ENCODE results near the gene CCND1.
"Not testable (repeated sequence)": the region's sequence is repeated elsewhere in the genome, so short reads cannot be mapped to it uniquely, and the experiment has no call there.

CCND1 gene

DNA sequence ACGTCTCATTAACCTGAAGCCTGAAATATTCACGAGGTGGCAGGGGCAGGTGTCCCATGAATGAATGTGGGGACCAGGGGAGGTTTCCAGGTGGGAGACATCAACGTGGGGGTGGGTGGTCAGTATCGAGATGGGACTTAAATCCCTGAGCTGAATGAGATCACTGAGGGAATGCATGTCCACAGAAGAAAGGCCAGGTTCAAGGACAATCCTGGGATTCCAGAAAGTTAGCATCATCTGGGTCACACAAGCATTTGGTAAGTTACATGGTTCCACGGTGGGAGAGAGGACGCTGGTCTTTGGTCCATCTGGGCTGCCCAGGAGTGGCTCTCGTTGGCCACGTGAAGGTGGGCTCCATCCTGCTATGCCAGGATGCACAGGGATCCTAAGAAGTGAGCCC, 22.7 kb upstream of the CCND1 start:
- DNase-seq, result no peak

DNA sequence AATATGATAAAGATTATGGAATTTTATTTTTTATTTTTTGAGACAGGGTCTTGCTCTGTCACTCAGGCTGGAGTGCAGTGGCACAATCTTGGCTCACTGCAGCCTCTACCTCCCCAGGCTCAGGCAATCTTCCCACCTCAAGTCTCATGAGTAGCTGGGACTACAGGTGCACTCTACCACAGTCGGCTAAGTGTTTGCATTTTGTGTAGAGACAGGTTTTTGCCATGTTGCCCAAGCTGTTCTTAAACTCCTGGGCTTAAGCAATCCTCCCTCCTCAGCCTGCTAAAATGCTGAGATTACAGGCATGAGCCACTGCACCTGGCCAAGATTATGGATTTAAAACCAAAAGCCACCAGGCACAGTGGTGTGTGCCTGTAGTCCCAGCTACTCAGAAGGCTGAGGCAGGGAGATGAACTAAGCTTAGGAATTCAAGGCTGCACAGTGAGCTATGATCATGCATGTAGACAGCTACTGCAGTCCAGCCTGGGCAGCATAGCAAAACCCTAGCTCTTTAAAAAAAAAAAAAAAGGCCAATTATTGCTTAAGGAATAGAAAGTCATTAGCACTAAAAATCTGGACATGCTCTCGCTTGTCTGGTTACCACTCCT, 20.2 kb upstream of the CCND1 start:
- no peak for DNase-seq

DNA sequence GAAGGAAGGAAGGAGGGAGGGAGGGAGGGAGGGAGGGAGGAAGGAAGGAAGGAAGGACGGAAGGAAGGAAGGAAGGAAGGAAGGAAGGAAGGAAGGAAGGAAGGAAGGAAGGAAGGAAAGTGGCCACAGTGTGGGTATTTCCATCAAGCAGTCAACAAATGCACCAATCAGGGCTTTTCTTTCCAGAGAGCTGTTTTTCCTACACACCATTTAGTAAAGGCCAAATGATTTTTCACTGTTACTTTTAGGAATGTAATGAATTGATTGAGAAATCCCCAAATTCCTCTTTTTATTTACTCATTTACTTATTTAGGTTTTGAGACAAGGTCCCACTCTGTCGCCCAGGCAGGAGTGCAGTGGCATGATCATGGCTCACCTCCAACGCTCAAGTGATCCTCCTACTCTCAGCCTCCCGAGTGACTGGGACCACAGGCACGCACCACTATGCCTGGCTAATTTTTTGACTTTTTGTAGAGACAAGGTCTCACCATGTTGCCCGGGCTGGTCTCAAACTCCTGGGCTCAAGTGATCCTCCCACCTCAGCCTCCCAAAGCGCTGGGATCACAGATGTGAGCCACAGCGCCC, 18.8 kb upstream of the CCND1 start:
- DNase-seq, result not testable (repeated sequence)

DNA sequence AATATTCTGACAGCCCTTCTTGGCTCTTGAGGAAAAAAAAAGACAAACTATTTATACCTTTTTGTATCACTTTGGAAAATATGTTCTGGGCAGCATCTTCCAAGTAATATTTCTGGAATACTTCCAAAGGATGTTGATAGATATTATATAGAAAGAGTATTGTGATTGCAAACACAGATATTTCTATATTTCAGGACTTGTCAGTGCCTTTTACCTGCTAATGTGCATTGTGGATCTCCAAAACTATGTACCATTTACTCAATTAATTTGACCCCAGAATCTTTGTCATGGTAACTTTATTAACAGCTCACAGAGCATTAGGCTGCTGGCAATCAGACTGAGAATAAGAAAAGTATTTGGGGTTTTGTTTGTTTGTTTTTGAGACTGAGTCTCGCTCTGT, 16.7 kb upstream of the CCND1 start:
- no peak for DNase-seq

DNA sequence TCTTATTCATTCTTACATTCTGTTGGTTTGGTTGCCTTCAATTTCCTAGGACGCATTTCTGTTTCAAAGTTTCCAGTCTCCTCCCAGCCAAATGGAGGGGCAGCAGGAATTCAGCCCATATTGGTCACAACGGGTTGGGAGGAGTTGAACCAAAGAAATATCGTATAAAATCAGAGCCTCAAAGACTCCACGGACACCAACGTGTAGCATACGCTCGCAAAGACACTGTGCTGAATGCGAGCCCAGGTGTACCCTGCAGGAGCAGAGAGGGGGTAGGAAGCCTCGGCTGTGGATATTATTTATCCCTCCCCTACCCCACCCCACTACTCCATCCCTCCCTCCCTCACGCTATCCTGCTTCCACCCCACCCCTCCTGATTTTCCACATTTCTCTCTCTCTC, 15.5 kb upstream of the CCND1 start:
- DNase-seq, result no peak

DNA sequence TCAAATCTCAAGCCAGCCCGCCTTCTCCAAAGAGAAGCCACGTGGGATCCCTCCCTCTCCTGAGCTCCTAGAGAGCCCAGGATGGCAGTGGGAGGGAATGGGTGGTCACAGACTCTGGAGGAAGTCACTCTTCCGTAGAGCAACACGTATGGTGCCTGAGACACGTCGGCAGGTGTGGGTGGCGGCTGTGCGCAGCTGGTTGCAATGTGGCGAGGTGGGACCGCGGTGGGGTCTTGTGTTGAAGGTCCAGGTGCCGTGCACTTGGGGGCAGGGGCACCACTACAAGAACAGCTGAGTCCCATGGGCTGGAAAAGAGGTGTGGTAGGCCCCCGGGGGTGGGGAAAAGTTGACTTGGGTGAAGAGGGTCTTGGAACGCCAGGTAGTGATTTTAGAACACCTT, 13.4 kb upstream of the CCND1 start:
- DNase-seq, result no peak

DNA sequence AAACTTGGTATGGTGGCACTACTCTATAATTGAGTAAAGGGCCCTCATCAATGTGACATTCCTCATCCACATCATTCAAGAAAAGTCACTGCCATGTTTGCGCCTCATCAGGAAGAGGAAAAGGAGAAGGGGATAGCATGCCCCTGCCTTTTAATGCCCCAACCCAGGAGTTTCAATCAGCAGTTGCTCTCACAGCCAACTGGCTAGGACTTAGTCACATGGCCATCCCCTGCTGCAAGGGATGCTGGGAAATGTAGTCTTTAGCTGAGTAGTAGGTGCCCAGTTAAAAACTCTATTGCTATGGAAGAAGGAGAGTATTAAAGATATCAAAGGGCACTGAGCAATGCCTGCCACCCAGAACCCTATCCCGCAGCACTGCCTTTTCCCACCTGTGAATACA, 10.9 kb upstream of the CCND1 start:
- no peak for DNase-seq

DNA sequence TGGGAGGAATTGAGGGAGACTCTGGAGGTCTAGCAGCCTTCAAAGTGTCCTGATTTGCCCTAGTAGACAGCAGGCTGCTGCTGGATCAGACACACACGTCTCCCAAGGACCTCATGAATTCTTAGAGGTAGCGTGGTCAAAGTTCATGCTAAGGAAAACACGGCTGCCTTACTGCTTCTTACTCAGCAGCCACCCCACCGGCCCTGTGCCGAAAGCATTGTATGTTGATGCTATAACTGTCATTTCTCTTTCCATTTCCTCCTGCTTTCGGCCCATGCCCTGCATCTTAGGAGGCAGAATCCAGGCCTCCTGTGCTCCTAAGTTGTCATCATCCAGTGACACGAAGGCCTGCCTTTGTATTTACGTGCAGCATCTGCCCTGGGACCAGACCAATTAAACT, 10.5 kb upstream of the CCND1 start:
- no peak for DNase-seq

DNA sequence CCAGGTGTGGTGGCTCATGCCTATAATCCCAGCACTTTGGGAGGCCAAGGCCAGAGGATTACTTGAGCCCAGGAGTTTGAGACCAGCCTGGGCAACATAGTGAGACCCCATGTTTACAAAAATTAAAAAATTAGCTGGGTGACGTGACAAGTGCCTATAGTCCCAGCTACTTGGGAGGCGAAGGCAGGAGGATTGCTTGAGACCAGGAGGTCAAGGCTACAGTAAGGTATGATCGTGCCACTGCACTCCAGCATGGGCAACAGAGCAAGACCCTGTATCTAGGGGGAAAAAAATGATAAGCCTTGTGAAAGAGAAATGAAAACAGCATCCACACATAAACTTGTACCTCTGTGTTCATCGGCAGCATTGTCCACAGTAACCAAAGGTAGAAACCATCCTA, 8.1 kb upstream of the CCND1 start:
- DNase-seq, result no peak

DNA sequence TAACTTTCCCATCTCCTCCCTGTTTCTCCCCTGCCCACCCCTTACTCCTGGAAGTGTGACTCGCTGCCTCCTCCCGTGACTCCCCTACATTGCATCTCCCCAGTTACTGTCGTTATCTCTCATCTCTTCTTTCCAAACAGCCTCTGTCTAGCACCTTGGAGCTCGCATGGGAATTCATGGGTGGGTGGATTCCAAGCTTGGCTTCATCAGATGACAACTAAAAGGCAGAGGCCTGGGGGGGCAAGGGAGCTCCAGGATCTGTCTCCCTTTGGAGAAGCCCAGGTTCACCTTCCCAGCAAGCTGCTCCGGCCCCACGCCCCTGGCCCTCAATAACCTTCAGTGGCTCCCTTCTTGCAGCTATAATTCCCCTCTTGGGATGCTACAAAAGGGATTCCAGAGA, 6.9 kb upstream of the CCND1 start:
- DNase-seq, result no peak

DNA sequence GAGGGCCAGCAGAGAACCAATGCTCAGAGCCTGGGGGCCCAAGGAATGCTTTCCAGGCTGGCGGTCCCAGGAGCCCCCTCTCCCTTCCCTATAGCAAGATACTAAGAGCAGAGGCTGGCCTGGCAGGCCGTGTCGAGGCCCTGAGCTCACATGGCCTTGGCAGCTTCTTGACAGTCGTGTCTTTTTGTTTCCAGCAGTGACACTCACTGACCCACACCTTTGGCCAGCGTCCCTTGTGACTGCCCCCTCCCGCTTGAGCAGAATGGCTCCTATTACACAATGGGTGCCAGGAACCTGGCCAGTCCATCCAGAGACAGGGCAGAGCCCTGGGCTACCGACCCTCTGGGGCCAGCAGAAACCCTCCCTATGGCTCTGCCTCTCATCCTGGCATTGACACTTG, 6.4 kb upstream of the CCND1 start:
- no peak for DNase-seq

DNA sequence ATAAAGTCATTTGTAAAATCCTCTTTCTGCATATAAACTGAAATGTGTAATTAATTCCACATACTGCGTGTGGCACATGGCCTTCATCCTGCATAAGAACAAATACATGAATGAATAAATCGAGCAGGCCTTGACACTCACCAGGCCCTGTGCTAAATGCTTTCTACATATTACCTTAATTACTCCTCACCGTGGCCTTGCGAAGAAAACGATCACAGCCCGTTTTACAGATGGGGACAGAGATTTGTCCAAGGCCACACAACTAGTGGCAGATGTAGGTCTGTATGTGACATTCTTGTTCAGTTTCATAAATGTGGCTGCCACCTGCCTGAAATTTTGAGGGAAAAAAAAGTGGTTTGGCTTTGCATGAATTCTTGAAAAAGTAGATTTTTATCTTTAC, 5.8 kb upstream of the CCND1 start:
- DNase-seq, result no peak

DNA sequence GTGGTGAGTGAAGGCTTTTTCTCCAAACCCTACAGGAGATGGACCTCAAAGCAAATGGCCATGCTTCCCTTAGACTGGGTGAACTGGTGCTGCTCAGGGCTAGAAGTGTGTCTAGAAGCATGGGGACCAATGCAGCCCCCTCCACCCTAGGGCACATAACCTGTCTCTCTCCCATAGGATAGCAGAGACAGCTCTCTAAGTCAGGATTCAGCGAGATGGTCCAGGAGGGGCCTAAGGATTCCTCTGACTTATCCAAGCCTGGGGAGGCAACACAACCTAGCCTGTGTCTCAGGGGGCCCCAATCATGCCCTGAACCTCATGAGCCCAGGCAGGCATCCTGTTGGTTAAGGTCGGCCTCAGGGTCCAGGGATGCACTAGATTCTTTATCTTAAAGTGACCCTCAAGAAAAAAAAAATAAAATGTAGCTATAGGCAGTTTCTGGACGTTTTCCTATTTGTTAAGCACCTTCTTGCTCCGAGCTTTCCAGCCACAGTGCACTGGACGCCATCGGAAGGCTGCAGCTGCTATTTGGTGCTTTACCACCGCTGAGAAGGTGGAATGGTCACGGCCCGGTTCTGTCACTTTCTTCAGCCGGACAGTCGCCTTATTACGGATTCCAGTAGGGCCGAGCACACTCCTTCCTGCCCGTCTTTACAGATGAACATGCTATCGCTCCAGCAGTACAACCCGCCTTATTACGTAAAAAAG, 5.0 kb upstream of the CCND1 start:
- no peak for DNase-seq

DNA sequence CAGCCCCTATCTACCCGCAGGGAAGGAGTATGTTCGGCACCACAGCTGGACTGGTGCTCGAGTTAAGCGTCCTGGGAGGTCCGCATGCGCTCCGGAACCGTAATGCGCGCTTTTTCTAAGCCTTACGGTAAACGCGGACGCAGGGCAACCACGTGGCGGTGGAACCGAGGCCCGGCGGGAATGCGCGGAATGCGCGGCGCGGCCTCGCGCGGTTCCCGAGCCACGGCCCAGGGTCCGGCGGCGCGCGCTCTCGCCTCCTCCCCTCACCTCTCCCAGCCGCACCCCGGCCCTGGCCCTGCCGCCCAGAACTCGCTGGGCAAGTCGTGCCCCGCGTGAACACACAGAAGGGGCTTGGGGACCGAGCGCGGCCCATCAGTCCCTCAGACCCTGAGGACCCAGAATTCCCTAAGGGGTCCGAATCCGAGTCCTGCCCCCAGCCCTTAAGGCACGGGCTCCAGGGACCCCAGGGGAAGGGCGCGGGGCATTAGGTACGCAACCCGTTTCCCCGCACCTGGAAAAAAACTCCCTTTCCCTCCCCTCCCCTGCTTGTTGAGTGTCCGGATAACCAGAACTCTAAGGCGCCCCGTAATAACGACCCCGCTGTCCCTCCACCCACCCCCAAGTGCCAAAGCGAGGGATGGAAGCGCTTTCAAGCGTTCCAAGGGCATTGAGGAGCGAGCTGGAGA, 4.3 kb upstream of the CCND1 start:
- DNase-seq, result no peak

DNA sequence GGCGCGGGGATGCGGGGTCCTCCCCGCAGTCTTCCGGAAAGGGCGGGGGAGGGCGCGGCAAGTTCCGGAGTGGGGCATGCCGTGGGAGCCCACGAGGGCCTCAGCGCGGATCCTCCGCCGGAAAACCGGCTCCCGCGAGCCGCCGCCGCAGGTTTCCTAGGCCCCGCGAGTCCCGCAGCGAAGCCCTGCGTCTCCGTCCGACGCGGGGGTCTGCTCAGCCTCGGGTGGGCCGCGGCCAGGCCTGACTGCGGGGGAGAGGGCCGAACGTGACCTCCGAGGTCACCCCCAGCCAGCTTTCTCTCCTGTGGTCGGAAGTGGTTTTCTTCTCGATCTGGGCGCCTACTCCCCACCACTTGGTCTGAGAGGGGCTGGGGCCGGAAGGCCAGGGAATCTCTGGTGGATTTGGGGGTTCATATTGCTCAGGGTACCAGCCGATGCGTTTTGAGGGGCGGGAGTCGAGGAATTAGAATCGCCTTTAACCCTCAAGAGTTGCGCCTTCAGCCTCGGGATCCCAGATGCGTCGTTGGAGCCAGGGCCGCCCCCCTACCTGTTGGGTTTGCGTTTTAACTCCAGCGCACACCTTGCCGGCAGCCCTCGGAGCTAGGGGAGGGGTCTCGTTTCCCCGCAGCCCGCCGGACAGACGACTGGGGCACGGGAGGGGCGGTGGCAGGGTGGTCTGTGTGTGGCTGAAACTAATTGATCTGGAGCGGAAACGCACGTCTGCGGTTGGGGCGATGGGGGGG, 3.6 kb upstream of the CCND1 start:
- DNase-seq, result no peak

DNA sequence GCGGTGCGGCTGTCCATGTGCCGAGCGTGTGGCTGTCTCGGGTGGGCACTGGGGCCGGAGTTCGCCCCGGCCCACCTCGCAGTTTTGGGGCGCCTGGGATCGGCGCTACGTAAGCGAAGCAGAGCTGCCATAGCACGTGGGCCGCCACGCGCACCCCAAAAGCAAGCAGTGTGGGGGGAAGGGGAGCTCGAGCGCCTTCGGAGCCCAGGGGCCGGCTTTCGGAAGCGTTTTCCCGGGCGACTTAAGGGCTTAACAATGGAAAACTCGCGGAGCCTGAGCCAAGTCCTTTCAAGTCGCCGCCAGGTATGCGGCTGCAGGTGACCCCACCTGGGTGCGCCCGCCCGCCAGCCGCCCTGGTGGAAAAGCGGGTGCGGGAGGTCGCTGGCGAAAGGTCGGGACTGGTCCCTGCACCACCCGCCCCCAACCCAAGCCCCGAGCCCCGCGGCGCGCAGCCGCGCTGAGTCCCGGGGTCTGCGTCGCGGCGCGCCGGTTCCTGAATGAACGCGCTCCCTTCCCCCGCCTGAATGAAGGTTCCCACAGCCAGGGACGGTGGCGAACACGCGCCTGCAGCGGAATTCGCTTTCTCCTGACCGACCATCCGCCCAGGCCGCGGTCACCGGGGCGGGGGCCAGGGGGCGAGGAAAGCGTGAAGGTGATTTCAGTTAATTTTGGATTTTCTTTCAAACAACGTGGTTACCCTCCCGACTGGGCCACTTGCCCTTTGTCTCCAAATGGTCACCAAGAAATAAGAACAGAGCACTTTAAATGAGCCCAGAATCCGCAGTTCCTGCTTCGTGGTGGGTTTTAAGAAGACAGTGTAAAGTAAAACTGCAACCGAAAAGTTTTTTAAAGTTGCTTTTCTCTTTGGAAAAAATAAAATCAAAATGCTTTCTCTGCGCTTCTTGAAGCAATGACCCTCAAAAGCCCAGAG, 2.8 kb upstream of the CCND1 start:
- DNase-seq, result no peak

DNA sequence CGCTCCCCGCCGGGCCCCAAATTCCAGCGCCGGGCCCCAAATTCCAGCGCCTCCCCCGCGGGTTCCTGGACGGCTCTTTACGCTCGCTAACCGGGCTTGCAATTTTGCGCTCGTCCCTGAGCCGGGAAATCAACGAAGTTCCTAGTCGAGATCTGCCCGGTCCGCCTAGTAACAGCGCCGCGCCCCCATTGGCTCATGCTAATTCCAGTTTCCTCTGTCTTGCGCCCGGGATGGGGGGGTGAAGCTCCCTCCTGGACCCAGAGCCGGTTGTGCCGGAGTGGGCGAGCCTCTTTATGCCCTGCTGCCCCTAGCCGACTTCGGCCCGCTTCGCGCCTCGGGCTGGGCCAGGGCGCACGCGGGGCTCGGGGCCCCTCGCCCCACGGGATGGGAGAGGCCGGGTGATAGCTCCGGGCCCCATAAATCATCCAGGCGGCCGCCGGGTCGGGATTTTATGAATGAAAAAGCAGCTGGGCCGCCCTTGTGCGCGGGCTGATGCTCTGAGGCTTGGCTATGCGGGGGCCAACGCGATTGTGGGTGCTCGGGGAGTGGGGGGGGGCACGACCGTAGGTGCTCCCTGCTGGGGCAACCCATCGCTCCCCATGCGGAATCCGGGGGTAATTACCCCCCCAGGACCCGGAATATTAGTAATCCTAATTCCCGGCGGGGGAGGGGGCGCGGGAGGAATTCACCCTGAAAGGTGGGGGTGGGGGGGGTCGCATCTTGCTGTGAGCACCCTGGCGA, 1.8 kb upstream of the CCND1 start:
- DNase-seq, result peak; percentile 66

DNA sequence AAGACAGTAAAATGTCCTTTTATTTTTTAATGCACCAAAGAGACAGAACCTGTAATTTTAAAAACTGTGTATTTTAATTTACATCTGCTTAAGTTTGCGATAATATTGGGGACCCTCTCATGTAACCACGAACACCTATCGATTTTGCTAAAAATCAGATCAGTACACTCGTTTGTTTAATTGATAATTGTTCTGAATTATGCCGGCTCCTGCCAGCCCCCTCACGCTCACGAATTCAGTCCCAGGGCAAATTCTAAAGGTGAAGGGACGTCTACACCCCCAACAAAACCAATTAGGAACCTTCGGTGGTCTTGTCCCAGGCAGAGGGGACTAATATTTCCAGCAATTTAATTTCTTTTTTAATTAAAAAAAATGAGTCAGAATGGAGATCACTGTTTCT, 1.1 kb upstream of the CCND1 start:
- DNase-seq, result no peak

DNA sequence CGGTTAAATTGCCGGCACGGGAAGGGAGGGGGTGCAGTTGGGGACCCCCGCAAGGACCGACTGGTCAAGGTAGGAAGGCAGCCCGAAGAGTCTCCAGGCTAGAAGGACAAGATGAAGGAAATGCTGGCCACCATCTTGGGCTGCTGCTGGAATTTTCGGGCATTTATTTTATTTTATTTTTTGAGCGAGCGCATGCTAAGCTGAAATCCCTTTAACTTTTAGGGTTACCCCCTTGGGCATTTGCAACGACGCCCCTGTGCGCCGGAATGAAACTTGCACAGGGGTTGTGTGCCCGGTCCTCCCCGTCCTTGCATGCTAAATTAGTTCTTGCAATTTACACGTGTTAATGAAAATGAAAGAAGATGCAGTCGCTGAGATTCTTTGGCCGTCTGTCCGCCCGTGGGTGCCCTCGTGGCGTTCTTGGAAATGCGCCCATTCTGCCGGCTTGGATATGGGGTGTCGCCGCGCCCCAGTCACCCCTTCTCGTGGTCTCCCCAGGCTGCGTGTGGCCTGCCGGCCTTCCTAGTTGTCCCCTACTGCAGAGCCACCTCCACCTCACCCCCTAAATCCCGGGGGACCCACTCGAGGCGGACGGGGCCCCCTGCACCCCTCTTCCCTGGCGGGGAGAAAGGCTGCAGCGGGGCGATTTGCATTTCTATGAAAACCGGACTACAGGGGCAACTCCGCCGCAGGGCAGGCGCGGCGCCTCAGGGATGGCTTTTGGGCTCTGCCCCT, 529 bp upstream of the CCND1 start:
- DNase-seq, result peak; percentile 58

DNA sequence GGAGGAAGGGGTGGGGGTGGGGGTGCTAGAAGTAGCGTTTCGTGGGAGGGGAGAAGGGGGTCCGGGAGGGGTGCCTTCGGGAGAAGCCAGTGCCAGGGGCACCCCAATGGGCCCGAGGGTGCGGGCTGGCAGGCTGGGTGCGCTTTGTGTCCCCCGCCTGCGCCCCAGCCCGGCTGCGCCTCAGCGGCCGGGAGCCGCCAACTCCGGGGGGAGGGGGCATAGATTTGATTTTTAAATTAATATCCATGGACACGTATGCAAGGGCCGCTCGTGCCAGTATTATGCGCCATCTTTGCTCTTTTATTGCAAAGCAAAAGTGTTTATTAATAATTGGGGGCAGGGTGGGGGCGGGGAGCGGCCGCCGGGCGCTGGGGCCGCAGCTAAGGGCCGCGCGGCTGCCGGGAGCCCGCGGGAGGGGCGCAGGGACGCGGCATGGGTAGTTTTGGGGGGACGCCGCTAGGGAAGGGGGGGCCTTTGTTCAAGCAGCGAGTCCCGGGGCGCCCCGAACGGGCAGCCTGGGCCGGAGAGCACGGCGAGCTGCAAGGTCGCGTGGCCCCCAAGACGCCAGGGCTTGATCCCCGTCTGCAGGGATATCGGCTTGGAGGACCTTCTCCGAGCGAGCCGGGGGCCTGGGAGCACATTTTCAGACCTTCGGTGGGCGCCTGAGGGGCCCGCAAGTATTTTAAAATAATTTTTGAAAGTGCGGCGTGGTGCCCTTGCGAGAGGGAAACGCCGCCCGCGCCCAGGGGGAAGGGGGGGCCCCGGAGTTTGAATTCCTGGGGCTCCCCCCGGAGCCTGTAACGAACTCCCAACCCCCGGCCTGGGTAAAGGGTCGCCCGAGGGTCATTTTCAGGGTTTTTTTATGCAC, 959 bp downstream of the CCND1 start:
- DNase-seq, result peak; percentile 62
